EH (cell line): ENCODE data around the gene MCC.

ENCODE experiments used
- DNase-seq: peaks from one replicate; pipeline ENCODE4 v3.0.0-alpha.2; 2015; ENCODE audit warnings: low read depth

MCC gene

GRCh38 chr5:113031557-113031956 is 456.7 kb downstream of the MCC start:
- no peak for DNase-seq

- no peak for DNase-seq
These were observed 457.1 kb downstream of the MCC start for GRCh38 chr5:113031104-113031503.

GRCh38 chr5:113029614-113030013 is 458.6 kb downstream of the MCC start:
- no peak for DNase-seq

- no peak for DNase-seq
These were observed 460.8 kb downstream of the MCC start for GRCh38 chr5:113027431-113027830.

GRCh38 chr5:113027015-113027414 is 461.2 kb downstream of the MCC start:
- no peak for DNase-seq

GRCh38 chr5:113026211-113026610 is 462.0 kb downstream of the MCC start:
- no peak for DNase-seq

- DNase-seq: no peak
These were observed 462.7 kb downstream of the MCC start for GRCh38 chr5:113025596-113025995.

GRCh38 chr5:113024076-113024697 is 464.1 kb downstream of the MCC start:
- no peak for DNase-seq

- no peak for DNase-seq
These were observed 465.6 kb downstream of the MCC start for GRCh38 chr5:113022661-113023060.

- DNase-seq: peak; percentile 66
These were observed 467.6 kb downstream of the MCC start for GRCh38 chr5:113020461-113021273.

- peak; percentile 29 for DNase-seq
These were observed 470.2 kb downstream of the MCC start for GRCh38 chr5:113017881-113018635.

- no peak for DNase-seq
These were observed 482.8 kb downstream of the MCC start for GRCh38 chr5:113005454-113005853.

- DNase-seq: peak; percentile 16
These were observed 484.5 kb downstream of the MCC start for GRCh38 chr5:113003763-113004162.

GRCh38 chr5:113002423-113002822 is 485.8 kb downstream of the MCC start:
- no peak for DNase-seq

- no peak for DNase-seq
These were observed 487.8 kb downstream of the MCC start for GRCh38 chr5:113000466-113000865.

- DNase-seq: no peak
These were observed 490.0 kb downstream of the MCC start for GRCh38 chr5:112998296-112998695.

- DNase-seq: peak; percentile 31
These were observed 491.4 kb downstream of the MCC start for GRCh38 chr5:112996830-112997374.

GRCh38 chr5:112995764-112996618 is 492.3 kb downstream of the MCC start:
- DNase-seq: peak; percentile 71

- no peak for DNase-seq
These were observed 502.0 kb downstream of the MCC start for GRCh38 chr5:112986224-112986623.

- DNase-seq: peak; percentile 34
These were observed 504.9 kb downstream of the MCC start for GRCh38 chr5:112983363-112983762.

- DNase-seq: no peak
These were observed 508.5 kb downstream of the MCC start for GRCh38 chr5:112979723-112980122.

GRCh38 chr5:112978836-112979235 is 509.4 kb downstream of the MCC start:
- no peak for DNase-seq
